Activated CD4-positive, alpha-beta T cell treated with anti-CD3 and anti-CD28 coated beads, Interleukin-2, amount 10 ng/mL, durations not matched to agents 24 days and 14 days (primary cell): ENCODE measurements around the gene RNF126. TPM values are rescaled to one million over a fixed set of nuclear protein-coding genes. Genes with fewer than 3 reads are reported as not detected.
A peak's percentile ranks its signal among the peaks of the same experiment; 100 is the strongest.

ENCODE experiments used
- DNase-seq: peaks from one replicate; pipeline ENCODE4 v3.0.0; 2022
- H3K27ac Mint-ChIP-seq: one replicate; pipeline ENCODE4 v1.8.0; 2022; ENCODE audit warnings: mild to moderate bottlenecking, mixed read lengths
- H3K27me3 Mint-ChIP-seq: one replicate; pipeline ENCODE4 v1.8.0; 2022; ENCODE audit warnings: mixed read lengths
- H3K36me3 Mint-ChIP-seq: one replicate; pipeline ENCODE4 v1.8.0; 2022; ENCODE audit warnings: low read depth, mild to moderate bottlenecking, mixed read lengths
- H3K4me1 Mint-ChIP-seq: one replicate; pipeline ENCODE4 v1.8.0; 2021; ENCODE audit warnings: mixed read lengths
- H3K4me3 Mint-ChIP-seq: one replicate; pipeline ENCODE4 v1.8.0; 2022; ENCODE audit warnings: mild to moderate bottlenecking, moderate library complexity, mixed read lengths
- H3K9me3 Mint-ChIP-seq: one replicate; pipeline ENCODE4 v1.8.0; 2021; ENCODE audit warnings: mixed read lengths
- intact Hi-C: fragments of 100-400 bp; cut with micrococcal nuclease; formaldehyde crosslinking; loops from one replicate; pipeline ENCODE4 v1.15.1; 2023
- total RNA-seq: library from RNA; stranded (reverse); gene quantifications from 2 replicates; pipeline ENCODE4 v1.2.3, GENCODE V29; 2022

The RNF126 gene
- total RNA-seq, 1 donor from 2014 or later = 109 TPM

GRCh38 chr19:663682-664117 is 686 bp upstream of the RNF126 start:
- DNase-seq = no peak
- peak overlapping the region; percentile 73 for H3K27ac Mint-ChIP-seq
- H3K9me3 Mint-ChIP-seq = no peaks in the 10 kb centered on the region
- intact Hi-C loops = loop anchor here (1.0 kb wide), 3 partner anchors 17 to 134 kb away; partner anchors contain the start of gene PTBP1
- H3K4me3 Mint-ChIP-seq = peak overlapping the region; percentile 74
- H3K36me3 Mint-ChIP-seq = peaks cover 15% of the 10 kb centered on the region
- H3K27me3 Mint-ChIP-seq = peaks cover 8% of the 10 kb centered on the region
- H3K4me1 Mint-ChIP-seq = peaks cover 20% of the 10 kb centered on the region

DNA sequence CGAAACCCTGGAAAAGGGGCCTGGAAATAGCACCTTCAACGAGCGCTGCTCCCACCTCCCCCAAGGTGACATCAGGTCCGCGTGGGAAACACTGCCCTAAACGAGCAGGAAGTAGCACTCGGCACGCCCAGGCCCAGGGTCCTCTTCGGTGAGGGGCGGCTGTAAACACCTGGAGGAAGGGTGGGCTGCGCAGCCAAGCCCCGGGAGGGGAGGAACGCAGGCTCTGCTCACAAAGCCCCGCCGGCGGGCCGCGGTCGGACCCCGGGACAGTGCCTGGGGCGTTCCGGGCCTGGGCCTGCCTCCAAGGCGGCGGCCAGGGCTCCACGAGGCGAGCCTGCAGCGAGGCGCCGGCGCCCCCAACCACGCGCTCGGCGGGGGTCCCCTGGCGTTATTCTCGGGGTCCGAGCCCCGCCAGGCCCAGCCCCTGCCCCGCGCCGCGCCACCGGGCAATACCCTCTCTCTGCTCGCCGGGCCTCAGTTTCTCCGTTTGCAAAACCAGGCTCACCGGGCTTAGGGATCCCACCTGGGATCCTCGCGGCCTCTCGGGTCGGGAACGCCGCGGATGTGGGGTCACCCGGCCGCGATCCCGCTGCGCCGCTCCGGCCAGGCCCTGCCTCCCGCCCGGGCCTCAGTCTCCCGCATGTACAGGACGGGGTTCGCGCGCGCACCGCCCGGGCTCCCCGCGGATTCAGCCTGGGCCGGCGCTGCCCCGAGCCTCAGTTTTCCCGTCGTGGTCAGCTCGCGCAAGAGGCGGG is 630 bp downstream of the RNF126 start:
- H3K27ac Mint-ChIP-seq = peak overlapping the region; percentile 93
- peak; percentile 93 for DNase-seq
- no peaks in the 10 kb centered on the region for H3K27me3 Mint-ChIP-seq
- no peaks in the 10 kb centered on the region for H3K9me3 Mint-ChIP-seq
- peak overlapping the region; percentile 94 for H3K4me3 Mint-ChIP-seq
- peaks cover 16% of the 10 kb centered on the region for H3K36me3 Mint-ChIP-seq
- intact Hi-C loops = loop anchor here (1.0 kb wide), 2 partner anchors 29 to 90 kb away; partner anchors contain the start of genes BSG and POLRMT
- H3K4me1 Mint-ChIP-seq = peaks cover 20% of the 10 kb centered on the region

GRCh38 chr19:661427-662196 is 1.4 kb downstream of the RNF126 start:
- Mint-ChIP-seq H3K4me1 (peaks cover 20% of the 10 kb centered on the region), H3K27me3 (no peaks in the 10 kb centered on the region), H3K36me3 (peaks cover 17% of the 10 kb centered on the region), H3K4me3 (peak overlapping the region; percentile 94), H3K9me3 (no peaks in the 10 kb centered on the region), H3K27ac (peak overlapping the region; percentile 93)
- intact Hi-C loops = loop anchor here (1.0 kb wide), 2 partner anchors 28 to 89 kb away; partner anchors contain the start of genes BSG and POLRMT
- peak; percentile 93 for DNase-seq

DNA sequence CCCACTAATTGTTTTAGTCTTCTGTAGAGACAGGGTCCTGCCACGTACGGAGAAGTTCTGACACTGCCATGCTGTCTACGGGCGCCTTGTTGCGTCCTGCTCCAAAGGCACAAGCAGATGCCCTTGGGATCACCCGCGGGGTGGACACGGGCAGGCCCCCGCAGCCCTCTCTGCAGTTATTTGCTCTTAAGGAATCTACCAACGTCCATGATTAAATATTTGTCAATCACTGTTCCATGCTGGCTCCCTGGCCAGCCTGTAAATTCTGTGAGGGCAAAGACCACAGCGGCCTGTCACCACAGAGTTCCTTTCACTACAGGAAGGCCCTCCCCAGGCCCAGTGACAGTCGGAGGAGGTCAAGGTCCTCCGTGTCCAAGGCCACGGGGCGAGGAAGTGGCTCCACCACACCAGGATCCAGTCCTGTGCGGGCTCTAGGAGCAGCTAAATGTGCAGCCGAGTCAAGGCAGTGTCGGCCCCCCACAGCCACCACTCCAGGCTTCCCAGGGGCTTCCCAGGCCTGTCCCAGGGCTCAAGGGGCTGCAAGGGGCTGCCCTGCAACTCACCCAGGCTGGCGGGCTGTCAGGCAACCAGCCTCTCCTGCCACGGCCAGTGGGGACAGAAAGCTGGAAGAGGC is 2.1 kb downstream of the RNF126 start:
- DNase-seq = no peak
- intact Hi-C loops = no loop called here

DNA sequence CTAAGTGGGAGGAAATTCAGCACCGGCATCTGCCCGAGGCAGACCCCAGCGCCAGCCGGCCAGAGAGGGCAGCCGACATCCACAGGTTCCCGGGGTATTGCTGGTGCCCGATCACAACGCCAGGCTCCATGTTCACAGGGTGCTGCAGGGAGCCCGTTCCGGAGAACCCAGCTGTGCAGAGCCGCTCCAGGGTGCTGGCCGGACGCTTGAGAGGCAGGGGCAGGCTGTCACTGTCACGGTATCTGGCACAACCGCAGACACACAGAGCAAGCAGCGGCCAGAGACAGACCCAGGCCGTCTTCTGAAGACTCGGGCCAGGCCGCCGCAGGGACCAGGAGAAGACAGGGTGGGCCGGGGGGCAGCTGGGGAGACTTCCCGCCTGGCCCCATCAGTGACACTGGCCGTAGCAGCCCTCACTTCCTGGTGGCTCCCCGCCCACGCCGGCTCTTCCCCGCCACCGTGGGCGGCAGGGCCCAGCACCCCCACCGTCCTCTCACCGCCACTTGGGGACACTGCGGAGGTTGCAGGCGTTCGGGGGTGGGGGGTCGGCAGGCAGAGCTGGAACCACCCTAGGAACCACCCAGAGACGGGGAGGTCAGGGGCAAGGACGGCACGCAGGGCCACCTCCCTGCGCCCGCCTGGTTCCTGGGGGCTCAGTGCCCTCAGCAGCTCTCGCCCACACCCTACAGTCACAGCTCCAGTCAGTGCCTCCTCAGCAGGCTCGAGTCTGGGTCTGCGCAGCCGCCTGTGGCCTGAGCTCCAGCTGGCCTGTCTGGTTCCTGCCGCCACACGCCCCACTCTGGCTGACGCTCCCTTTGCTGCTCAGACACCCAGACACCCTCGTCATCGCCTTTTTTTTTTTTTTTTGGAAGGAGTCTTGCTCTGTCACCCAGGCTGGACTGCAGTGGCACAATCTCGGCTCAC is 3.8 kb downstream of the RNF126 start:
- H3K4me1 Mint-ChIP-seq = peaks cover 15% of the 10 kb centered on the region
- H3K9me3 Mint-ChIP-seq = no peaks in the 10 kb centered on the region
- H3K27ac Mint-ChIP-seq = peak overlapping the region; percentile 93
- no peak for DNase-seq
- no peaks in the 10 kb centered on the region for H3K27me3 Mint-ChIP-seq
- intact Hi-C loops = no loop called here
- H3K36me3 Mint-ChIP-seq = peaks cover 31% of the 10 kb centered on the region
- peak overlapping the region; percentile 94 for H3K4me3 Mint-ChIP-seq

More for the DNA sequence above, 2.1 kb downstream of the RNF126 start:
- Mint-ChIP-seq H3K9me3 (no peaks in the 10 kb centered on the region), H3K27ac (peak overlapping the region; percentile 93), H3K36me3 (peaks cover 21% of the 10 kb centered on the region), H3K4me1 (peaks cover 20% of the 10 kb centered on the region), H3K27me3 (no peaks in the 10 kb centered on the region), H3K4me3 (peak overlapping the region; percentile 94)

DNA sequence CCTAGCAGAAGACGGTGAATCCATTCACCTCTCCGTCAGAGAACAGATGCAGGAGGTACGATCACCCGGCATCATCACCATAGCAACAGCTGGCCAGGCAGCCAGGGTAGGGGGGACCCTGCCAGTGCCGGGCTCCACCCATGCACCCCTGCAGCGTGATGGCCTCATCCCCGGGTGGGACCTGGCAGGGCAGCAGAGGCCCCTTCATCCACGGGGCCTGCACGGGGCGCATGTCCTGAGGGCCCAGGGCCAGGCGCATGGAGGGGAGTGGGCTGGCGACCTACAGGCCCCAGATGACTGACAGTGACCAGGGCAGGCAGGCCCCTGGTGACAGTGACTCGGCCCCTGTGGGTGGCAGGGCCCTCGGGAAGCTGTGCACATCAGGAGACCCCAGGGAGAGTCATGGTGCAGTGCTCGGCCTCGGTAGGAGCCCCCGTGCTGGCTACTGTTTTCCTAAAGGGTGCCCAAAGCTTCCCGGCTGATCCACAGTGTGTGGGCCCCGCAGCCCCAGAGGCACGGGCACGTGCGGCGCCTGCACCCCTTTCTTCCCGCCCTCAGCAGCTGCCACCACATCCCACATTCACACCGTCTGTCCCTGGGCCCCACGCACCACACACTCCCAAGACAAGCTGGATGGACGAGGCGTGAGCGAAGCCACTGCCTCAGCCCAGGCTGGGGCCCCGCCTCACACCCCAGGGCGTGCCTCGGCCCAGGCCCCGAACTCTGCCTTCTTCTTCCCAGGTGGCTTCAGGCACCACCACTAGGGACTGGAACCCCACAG is 4.8 kb downstream of the RNF126 start:
- Mint-ChIP-seq H3K9me3 (no peaks in the 10 kb centered on the region), H3K4me1 (peaks cover 9% of the 10 kb centered on the region), H3K27ac (no peak overlapping the region), H3K36me3 (peaks cover 36% of the 10 kb centered on the region), H3K27me3 (no peaks in the 10 kb centered on the region), H3K4me3 (no peak overlapping the region)
- intact Hi-C loops = no loop called here
- DNase-seq = no peak

GRCh38 chr19:657611-658010 is 5.4 kb downstream of the RNF126 start:
- no peaks in the 10 kb centered on the region for H3K9me3 Mint-ChIP-seq
- H3K4me1 Mint-ChIP-seq = peaks cover 9% of the 10 kb centered on the region
- DNase-seq = no peak
- no peak overlapping the region for H3K27ac Mint-ChIP-seq
- peaks cover 36% of the 10 kb centered on the region for H3K36me3 Mint-ChIP-seq
- no peaks in the 10 kb centered on the region for H3K27me3 Mint-ChIP-seq
- intact Hi-C loops = no loop called here
- no peak overlapping the region for H3K4me3 Mint-ChIP-seq

GRCh38 chr19:656751-657559 is 6.1 kb downstream of the RNF126 start:
- no peak for DNase-seq
- H3K4me1 Mint-ChIP-seq = peaks cover 9% of the 10 kb centered on the region
- intact Hi-C loops = no loop called here
- H3K4me3 Mint-ChIP-seq = no peak overlapping the region
- peaks cover 35% of the 10 kb centered on the region for H3K36me3 Mint-ChIP-seq
- no peak overlapping the region for H3K27ac Mint-ChIP-seq
- H3K27me3 Mint-ChIP-seq = no peaks in the 10 kb centered on the region
- no peaks in the 10 kb centered on the region for H3K9me3 Mint-ChIP-seq

DNA sequence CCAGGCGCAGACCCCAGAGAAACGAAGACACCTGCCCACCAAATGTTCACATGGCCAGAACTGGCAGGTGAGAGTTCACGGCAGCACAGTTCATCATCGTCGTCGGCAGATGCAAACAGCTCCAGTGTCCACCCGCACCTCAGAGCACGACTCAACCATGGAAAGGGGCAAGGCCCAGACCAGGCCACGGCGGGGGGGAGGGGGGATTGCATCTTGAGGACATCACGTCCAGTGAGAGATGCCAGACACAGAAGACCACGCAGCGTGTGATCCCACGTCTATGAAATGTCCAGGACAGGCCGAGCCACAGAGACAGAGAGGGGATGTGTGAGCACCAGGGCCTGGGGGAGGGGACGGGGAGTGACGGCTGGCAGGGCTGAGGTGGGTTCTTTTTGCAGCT is 7.3 kb downstream of the RNF126 start:
- peaks cover 31% of the 10 kb centered on the region for H3K36me3 Mint-ChIP-seq
- no peak for DNase-seq
- H3K4me3 Mint-ChIP-seq = no peak overlapping the region
- H3K27ac Mint-ChIP-seq = peak overlapping the region; percentile 34
- H3K27me3 Mint-ChIP-seq = no peaks in the 10 kb centered on the region
- peaks cover 5% of the 10 kb centered on the region for H3K4me1 Mint-ChIP-seq
- no peaks in the 10 kb centered on the region for H3K9me3 Mint-ChIP-seq
- intact Hi-C loops = no loop called here

DNA sequence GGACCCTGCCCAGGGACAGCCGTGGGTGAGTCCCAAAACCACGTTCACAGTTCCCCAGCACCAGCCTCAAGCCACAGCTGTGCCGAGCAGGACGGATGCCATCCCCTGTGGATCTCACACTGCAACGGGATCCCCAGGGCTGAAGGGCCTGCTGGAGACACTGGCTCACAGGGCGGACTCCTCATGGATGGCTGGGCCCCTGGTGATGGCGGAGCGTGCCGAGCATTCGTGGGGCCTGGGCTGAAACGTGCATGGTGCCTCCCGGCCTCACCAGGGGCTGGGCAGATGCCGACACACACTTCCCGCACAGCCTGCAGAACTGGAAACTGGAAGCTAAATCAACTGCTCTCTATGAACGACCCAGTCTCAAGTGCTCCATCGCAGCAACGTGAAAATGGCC is 9.6 kb downstream of the RNF126 start:
- H3K27me3 Mint-ChIP-seq = no peaks in the 10 kb centered on the region
- peaks cover 2% of the 10 kb centered on the region for H3K4me1 Mint-ChIP-seq

GRCh38 chr19:652467-653389 is 10.3 kb downstream of the RNF126 start:
- intact Hi-C loops = no loop called here
- Mint-ChIP-seq H3K27ac (no peak overlapping the region), H3K27me3 (no peaks in the 10 kb centered on the region), H3K4me3 (no peak overlapping the region), H3K36me3 (peaks cover 34% of the 10 kb centered on the region), H3K9me3 (no peaks in the 10 kb centered on the region), H3K4me1 (peaks cover 2% of the 10 kb centered on the region)
- no peak for DNase-seq

More for the DNA sequence above, 9.6 kb downstream of the RNF126 start:
- Mint-ChIP-seq H3K9me3 (no peaks in the 10 kb centered on the region), H3K4me3 (no peak overlapping the region), H3K27ac (no peak overlapping the region), H3K36me3 (peaks cover 32% of the 10 kb centered on the region)
- intact Hi-C loops = no loop called here
- no peak for DNase-seq
